ENCODE results near the gene CCSER2. TPM values are rescaled to one million over a fixed set of nuclear protein-coding genes. Genes with fewer than 3 reads are reported as not detected.

Gene CCSER2
- total RNA-seq, 2 donors from 2014 or later = 39.0 to 60.6 TPM

DNA sequence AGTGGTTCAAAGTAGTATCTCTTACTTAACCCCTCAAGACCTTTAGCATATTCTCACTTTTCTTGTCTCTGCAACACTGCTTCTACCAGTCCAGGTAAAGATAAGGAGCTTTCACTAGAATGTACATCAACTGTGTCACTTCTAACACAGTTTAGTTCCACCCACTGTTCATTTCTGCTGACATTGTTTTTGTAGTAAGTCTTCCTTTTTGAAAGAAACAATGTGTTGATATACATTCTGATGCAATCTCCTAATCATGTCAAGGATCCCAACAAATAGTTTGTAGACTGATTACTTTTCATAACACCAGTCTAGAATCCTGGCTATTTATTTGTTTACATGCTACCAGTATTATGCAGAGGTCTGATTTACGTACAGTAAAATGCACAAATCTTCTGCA is 47.5 kb downstream of the CCSER2 start:
- no peaks in the 10 kb centered on the region for H3K9me3 ChIP-seq
- ATAC-seq (ENCODE audit: insufficient number of reproducible peaks, low FRiP score, low read depth) (no peak), DNase-seq (ENCODE audit: low spot score) (no peak)
- no peak overlapping the region for H3K4me3 ChIP-seq
- no peak overlapping the region for H3K27ac ChIP-seq
- no peaks in the 10 kb centered on the region for H3K27me3 ChIP-seq (replicated peaks; ENCODE audit: insufficient read depth)
- peaks cover 0 to 5% of the 10 kb centered on the region in 2 donors for H3K4me1 ChIP-seq (ENCODE audit: control insufficient read depth in 1 of 2, low read depth in 2 of 2)
- TF ChIP-seq, protein P1, sequence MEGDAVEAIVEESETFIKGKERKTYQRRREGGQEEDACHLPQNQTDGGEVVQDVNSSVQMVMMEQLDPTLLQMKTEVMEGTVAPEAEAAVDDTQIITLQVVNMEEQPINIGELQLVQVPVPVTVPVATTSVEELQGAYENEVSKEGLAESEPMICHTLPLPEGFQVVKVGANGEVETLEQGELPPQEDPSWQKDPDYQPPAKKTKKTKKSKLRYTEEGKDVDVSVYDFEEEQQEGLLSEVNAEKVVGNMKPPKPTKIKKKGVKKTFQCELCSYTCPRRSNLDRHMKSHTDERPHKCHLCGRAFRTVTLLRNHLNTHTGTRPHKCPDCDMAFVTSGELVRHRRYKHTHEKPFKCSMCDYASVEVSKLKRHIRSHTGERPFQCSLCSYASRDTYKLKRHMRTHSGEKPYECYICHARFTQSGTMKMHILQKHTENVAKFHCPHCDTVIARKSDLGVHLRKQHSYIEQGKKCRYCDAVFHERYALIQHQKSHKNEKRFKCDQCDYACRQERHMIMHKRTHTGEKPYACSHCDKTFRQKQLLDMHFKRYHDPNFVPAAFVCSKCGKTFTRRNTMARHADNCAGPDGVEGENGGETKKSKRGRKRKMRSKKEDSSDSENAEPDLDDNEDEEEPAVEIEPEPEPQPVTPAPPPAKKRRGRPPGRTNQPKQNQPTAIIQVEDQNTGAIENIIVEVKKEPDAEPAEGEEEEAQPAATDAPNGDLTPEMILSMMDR (IDR thresholded peaks at IDR 0.05) = no peak
- H3K36me3 ChIP-seq = peaks cover 5% of the 10 kb centered on the region

DNA sequence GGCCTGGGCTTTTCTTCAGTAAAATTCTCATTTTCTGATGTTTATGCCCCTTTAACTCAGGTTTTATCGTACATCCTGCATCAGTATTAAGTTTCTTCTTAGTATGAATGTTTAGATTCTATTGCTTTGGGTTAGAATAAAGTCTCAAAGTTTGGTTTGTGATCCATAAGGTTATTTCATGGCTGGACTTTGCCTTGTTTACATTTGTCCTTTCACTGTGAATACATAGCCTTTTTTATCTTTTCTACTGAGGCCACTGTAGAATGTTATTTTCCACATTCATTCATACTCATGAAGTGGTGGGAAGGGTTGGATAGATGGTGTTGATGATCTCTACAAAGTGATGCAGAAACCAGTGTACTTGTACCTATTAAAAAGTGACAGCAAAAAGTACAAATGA is 59.8 kb downstream of the CCSER2 start:
- Histone ChIP-seq H3K27ac (no peak overlapping the region), H3K36me3 (no peaks in the 10 kb centered on the region), H3K4me1 (ENCODE audit: control insufficient read depth in 1 of 2, low read depth in 2 of 2) (peaks cover 0 to 8% of the 10 kb centered on the region in 2 donors), H3K4me3 (no peak overlapping the region), H3K27me3 (replicated peaks; ENCODE audit: insufficient read depth) (no peaks in the 10 kb centered on the region), H3K9me3 (no peaks in the 10 kb centered on the region)
- TF ChIP-seq, protein P1 (IDR thresholded peaks at IDR 0.05) = no peak
- ATAC-seq (ENCODE audit: insufficient number of reproducible peaks, low FRiP score, low read depth) (no peak), DNase-seq (ENCODE audit: low spot score) (no peak)

DNA sequence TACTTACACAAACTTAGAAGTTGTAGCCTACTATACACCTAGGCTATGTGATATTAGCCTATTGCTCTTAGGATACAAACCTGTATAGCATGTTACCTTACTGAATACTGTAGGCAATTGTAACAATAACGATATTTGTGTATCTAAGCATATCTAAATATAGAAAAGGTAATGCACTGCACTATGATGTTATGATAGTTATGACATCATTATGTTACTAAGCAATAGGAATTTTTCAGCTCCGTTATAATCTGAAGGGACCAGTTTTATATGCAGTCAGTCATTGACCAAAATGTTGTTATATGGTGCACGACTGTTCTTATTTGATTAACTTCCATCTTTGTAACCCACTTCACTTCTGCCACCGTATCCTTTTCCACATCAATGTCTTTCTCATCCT is 62.0 kb downstream of the CCSER2 start:
- H3K27me3 ChIP-seq (replicated peaks; ENCODE audit: insufficient read depth) = no peaks in the 10 kb centered on the region
- no peak overlapping the region for H3K4me3 ChIP-seq
- no peaks in the 10 kb centered on the region for H3K9me3 ChIP-seq
- DNase-seq (ENCODE audit: low spot score) (no peak), ATAC-seq (ENCODE audit: insufficient number of reproducible peaks, low FRiP score, low read depth) (no peak)
- no peaks in the 10 kb centered on the region for H3K4me1 ChIP-seq (ENCODE audit: control insufficient read depth in 1 of 2, low read depth in 2 of 2)
- TF ChIP-seq, protein P1 (IDR thresholded peaks at IDR 0.05) = no peak
- no peak overlapping the region for H3K27ac ChIP-seq
- H3K36me3 ChIP-seq = no peaks in the 10 kb centered on the region

DNA sequence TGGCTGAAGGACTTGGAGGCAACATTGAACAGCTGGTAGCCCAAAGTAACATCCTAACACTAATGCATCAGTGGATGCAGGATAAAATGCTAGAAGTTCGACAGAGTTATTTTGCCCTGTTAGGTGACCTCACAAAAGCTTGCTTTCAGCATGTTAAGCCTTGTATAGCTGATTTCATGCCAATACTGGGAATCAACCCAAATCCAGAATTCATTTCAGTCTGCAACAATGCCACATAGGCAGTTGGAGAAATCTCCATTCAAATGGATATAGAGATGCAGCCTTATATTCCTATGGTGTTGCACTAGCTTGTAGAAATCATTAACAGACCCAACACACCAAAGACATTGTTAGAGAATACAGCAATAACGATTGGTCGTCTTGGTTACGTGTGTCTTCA is 62.9 kb downstream of the CCSER2 start:
- no peaks in the 10 kb centered on the region for H3K27me3 ChIP-seq (replicated peaks; ENCODE audit: insufficient read depth)
- ATAC-seq (ENCODE audit: insufficient number of reproducible peaks, low FRiP score, low read depth) = no peak
- H3K36me3 ChIP-seq = no peaks in the 10 kb centered on the region
- TF ChIP-seq, protein P1 (IDR thresholded peaks at IDR 0.05) = no peak
- H3K9me3 ChIP-seq = no peaks in the 10 kb centered on the region
- H3K4me3 ChIP-seq = no peak overlapping the region
- H3K27ac ChIP-seq = no peak overlapping the region
- no peaks in the 10 kb centered on the region for H3K4me1 ChIP-seq (ENCODE audit: control insufficient read depth in 1 of 2, low read depth in 2 of 2)
- DNase-seq (ENCODE audit: low spot score) = no peak

DNA sequence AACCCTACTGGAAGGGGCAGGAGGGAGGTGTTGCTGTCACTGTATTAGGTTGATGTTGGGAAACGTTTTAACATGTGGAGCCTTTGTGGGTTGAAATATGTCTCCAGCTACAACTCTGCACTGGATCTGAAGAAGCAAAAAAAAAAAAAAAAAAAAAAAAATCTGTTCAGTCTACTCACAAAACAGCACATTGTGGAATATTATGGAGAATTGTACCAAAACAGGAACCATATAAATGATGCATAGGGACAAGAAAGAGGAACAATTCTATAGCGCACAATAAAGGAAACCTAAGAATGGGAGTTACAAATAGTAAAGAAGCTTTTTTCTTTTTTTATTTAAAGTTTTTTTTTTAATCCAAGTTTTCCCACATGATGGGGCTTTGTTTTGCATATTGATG is 63.8 kb downstream of the CCSER2 start:
- Histone ChIP-seq H3K4me1 (ENCODE audit: control insufficient read depth in 1 of 2, low read depth in 2 of 2) (peaks cover 0 to 2% of the 10 kb centered on the region in 2 donors), H3K27me3 (replicated peaks; ENCODE audit: insufficient read depth) (no peaks in the 10 kb centered on the region), H3K27ac (no peak overlapping the region), H3K9me3 (no peaks in the 10 kb centered on the region), H3K4me3 (no peak overlapping the region), H3K36me3 (no peaks in the 10 kb centered on the region)
- TF ChIP-seq, protein P1 (IDR thresholded peaks at IDR 0.05) = no peak
- DNase-seq (ENCODE audit: low spot score) = no peak
- no peak for ATAC-seq (ENCODE audit: insufficient number of reproducible peaks, low FRiP score, low read depth)
